Fibroblast of lung (primary cell): ENCODE data around the gene MEMO1.

Experiments
- EZH2 ChIP-seq: IDR thresholded peaks from 2 replicates; pipeline ENCODE4 v1.5.1; 2012; ENCODE audit warnings: low read length, control low read depth, mild to moderate bottlenecking; ENCODE audit errors: missing control alignments
- TF ChIP-seq, protein P1 (sequence below), 2 donors: IDR thresholded peaks in 1 of 2; conservative IDR thresholded peaks in 1 of 2; 1 replicate in 1 of 2; 2 replicates in 1 of 2; pipeline ENCODE4 v1.5.1; 2011 to 2012; ENCODE audit warnings: low read length in 2 of 2, control low read depth in 1 of 2, inconsistent platforms in 1 of 2, low read depth in 1 of 2, mild to moderate bottlenecking in 1 of 2

DNA sequence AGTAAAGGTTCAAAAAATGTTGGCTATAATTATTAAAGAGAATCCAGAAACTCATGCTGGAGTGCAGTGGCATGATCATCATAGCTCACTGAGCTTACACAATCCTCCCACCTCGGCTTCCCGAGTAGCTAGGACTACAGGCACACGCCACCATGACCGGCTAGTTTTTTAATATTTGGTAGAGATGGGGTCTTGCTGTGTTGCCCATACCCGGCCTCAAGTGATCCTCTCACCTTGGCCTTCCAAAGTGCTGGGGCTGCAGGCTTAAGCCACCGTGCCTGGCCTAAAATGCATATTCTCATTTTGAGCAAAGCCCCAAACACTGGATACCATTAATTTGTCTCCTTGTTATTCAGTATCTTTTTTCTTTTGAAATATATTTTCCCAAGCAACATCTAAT is 32.4 kb downstream of the MEMO1 start:
- TF ChIP-seq, protein P1, sequence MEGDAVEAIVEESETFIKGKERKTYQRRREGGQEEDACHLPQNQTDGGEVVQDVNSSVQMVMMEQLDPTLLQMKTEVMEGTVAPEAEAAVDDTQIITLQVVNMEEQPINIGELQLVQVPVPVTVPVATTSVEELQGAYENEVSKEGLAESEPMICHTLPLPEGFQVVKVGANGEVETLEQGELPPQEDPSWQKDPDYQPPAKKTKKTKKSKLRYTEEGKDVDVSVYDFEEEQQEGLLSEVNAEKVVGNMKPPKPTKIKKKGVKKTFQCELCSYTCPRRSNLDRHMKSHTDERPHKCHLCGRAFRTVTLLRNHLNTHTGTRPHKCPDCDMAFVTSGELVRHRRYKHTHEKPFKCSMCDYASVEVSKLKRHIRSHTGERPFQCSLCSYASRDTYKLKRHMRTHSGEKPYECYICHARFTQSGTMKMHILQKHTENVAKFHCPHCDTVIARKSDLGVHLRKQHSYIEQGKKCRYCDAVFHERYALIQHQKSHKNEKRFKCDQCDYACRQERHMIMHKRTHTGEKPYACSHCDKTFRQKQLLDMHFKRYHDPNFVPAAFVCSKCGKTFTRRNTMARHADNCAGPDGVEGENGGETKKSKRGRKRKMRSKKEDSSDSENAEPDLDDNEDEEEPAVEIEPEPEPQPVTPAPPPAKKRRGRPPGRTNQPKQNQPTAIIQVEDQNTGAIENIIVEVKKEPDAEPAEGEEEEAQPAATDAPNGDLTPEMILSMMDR (conservative IDR thresholded peaks at IDR 0.05 in 1 of 2, IDR thresholded peaks at IDR 0.05 in 1 of 2; ENCODE audit: low read depth in 1 of 2, low read length in 2 of 2): no peak
- TF ChIP-seq EZH2: no peak
